ENCODE measurements around the gene FUBP1.

DNA sequence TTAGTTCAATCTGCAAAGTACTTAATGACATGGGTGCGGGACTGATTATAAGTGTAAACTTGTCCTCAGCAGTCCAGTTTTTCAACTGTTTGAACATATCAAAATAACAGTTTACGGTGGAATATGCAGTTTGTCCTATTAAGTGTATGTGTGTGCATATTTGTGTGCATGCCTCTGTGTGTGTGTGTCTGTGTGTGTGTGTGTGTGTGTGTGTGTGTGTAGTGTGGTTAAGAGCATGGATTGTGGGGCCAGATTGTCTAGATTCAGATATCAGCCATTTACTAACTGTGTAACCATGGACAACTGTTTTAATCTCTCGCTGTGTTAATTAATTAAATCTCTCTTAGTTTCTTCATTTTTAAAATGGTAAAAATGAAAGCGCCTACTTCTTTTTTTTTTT, 51.5 kb downstream of the FUBP1 start:
- TF ChIP-seq, protein P1, sequence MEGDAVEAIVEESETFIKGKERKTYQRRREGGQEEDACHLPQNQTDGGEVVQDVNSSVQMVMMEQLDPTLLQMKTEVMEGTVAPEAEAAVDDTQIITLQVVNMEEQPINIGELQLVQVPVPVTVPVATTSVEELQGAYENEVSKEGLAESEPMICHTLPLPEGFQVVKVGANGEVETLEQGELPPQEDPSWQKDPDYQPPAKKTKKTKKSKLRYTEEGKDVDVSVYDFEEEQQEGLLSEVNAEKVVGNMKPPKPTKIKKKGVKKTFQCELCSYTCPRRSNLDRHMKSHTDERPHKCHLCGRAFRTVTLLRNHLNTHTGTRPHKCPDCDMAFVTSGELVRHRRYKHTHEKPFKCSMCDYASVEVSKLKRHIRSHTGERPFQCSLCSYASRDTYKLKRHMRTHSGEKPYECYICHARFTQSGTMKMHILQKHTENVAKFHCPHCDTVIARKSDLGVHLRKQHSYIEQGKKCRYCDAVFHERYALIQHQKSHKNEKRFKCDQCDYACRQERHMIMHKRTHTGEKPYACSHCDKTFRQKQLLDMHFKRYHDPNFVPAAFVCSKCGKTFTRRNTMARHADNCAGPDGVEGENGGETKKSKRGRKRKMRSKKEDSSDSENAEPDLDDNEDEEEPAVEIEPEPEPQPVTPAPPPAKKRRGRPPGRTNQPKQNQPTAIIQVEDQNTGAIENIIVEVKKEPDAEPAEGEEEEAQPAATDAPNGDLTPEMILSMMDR (IDR thresholded peaks at IDR 0.05), result no peak
- TF ChIP-seq EZH2 (IDR thresholded peaks at IDR 0.05; ENCODE audit: borderline replicate concordance, insufficient read depth, low read depth, low read length, poor library complexity, severe bottlenecking), result no peak
